IMR-90 (cell line): ENCODE measurements around the gene KLF13. TPM values are rescaled to one million over a fixed set of nuclear protein-coding genes. Genes with fewer than 3 reads are reported as not detected.
A peak's percentile ranks its signal among the peaks of the same experiment; 100 is the strongest.

Experiments used
- ATAC-seq: fragments of 200-7000 bp; cut with Tn5 transposase; 2 replicates; pipeline ENCODE4 v1.9.1; 2020; ENCODE audit warnings: low read depth, mild to moderate bottlenecking, moderate library complexity
- BruUV-seq: library from RNA; stranded (reverse); fragments of 400-500 nt; replicated peaks from 2 replicates; lab custom pipeline; 2021; lab: Mats Ljungman, UMichigan
- CTCF ChIA-PET: fragments of 300-600 bp; formaldehyde crosslinking; extraction: SDS; loops from one replicate; lab custom pipeline; 2021; ENCODE audit warnings: antibody characterized with exemption; lab: Yijun Ruan, JAX
- POLR2A ChIA-PET: fragments of 300-600 bp; sonication (Branson Sonifier 250); formaldehyde crosslinking; loops from one replicate; lab custom pipeline; 2022; ENCODE audit warnings: antibody characterized with exemption; ENCODE audit not compliant: unreplicated experiment; lab: Charles Lee
- DNase-seq: peaks from one replicate; pipeline ENCODE4 v3.0.0; 2013
- H2AFZ ChIP-seq: replicated peaks from 2 replicates; pipeline ENCODE3; 2013; ENCODE audit warnings: low read length, mild to moderate bottlenecking; ENCODE audit not compliant: poor library complexity
- H2AK5ac ChIP-seq: 2 replicates; pipeline ENCODE4 v1.6.1; 2013; ENCODE audit warnings: low read depth, low read length, inconsistent platforms
- H2AK9ac ChIP-seq: replicated peaks from 2 replicates; pipeline ENCODE3; 2013; ENCODE audit warnings: mild to moderate bottlenecking, low read depth, low read length, moderate library complexity; ENCODE audit not compliant: poor library complexity
- H2BK120ac ChIP-seq: 2 replicates; pipeline ENCODE4 v1.6.1; 2013; ENCODE audit warnings: low read depth, low read length, inconsistent platforms
- H2BK15ac ChIP-seq: 3 replicates; pipeline ENCODE4 v1.6.1; 2013; ENCODE audit warnings: low read depth, low read length, inconsistent platforms
- H2BK20ac ChIP-seq: 2 replicates; pipeline ENCODE4 v1.6.1; 2013; ENCODE audit warnings: low read depth, mild to moderate bottlenecking, inconsistent platforms, low read length, moderate library complexity
- H2BK5ac ChIP-seq: 2 replicates; pipeline ENCODE4 v1.6.1; 2013; ENCODE audit warnings: mild to moderate bottlenecking, low read depth, low read length, inconsistent platforms; ENCODE audit not compliant: poor library complexity, severe bottlenecking
- H3K14ac ChIP-seq: replicated peaks from 2 replicates; pipeline ENCODE4 v1.6.1; 2013; ENCODE audit warnings: low read depth, low read length, inconsistent platforms
- H3K18ac ChIP-seq: 2 replicates; pipeline ENCODE4 v1.6.1; 2013; ENCODE audit warnings: low read depth, low read length, control low read depth
- H3K23ac ChIP-seq: 2 replicates; pipeline ENCODE4 v1.6.1; 2013; ENCODE audit warnings: low read depth, low read length, inconsistent platforms
- H3K27ac ChIP-seq: 2 replicates; pipeline ENCODE4 v1.5.1; 2013; ENCODE audit warnings: mild to moderate bottlenecking, control low read depth, low read length; ENCODE audit not compliant: insufficient read depth
- H3K27me3 ChIP-seq: 2 replicates; pipeline ENCODE4 v1.6.1; 2013; ENCODE audit warnings: low read length; ENCODE audit not compliant: control insufficient read depth, insufficient read depth
- H3K36me3 ChIP-seq: 2 replicates; pipeline ENCODE4 v1.6.1; 2013; ENCODE audit warnings: low read length, mixed read lengths; ENCODE audit not compliant: control insufficient read depth, insufficient read depth
- H3K4ac ChIP-seq: 2 replicates; pipeline ENCODE4 v1.6.1; 2013; ENCODE audit warnings: low read depth, low read length, inconsistent platforms
- H3K4me1 ChIP-seq: 2 replicates; pipeline ENCODE4 v1.6.1; 2013; ENCODE audit warnings: low read length, mixed read lengths; ENCODE audit not compliant: control insufficient read depth, insufficient read depth
- H3K4me2 ChIP-seq: 2 replicates; pipeline ENCODE4 v1.6.1; 2013; ENCODE audit warnings: low read depth, mild to moderate bottlenecking, control low read depth, low read length, moderate library complexity
- H3K4me3 ChIP-seq: 2 replicates; pipeline ENCODE4 v1.5.1; 2013; ENCODE audit warnings: low read depth, mild to moderate bottlenecking, control low read depth, low read length, moderate library complexity; ENCODE audit not compliant: insufficient read depth
- H3K56ac ChIP-seq: 2 replicates; pipeline ENCODE4 v1.6.1; 2013; ENCODE audit warnings: low read length, inconsistent platforms; ENCODE audit not compliant: insufficient read depth; ENCODE audit errors: extremely low read depth
- H3K79me1 ChIP-seq, 2 experiments: 2 replicates each; pipeline ENCODE4 v1.6.1; 2013; ENCODE audit warnings: low read length in 2 of 2, inconsistent platforms in 1 of 2, low read depth in 1 of 2
- H3K9ac ChIP-seq: 2 replicates; pipeline ENCODE4 v1.6.1; 2013; ENCODE audit warnings: low read depth, low read length, control low read depth
- H3K9me1 ChIP-seq: 2 replicates; pipeline ENCODE4 v1.6.1; 2013; ENCODE audit warnings: low read length, inconsistent platforms; ENCODE audit not compliant: insufficient read depth
- H3K9me3 ChIP-seq: 2 replicates; pipeline ENCODE4 v1.6.1; 2013; ENCODE audit warnings: low read length; ENCODE audit not compliant: control insufficient read depth, insufficient read depth
- H4K20me1 ChIP-seq: 2 replicates; pipeline ENCODE4 v1.6.1; 2013; ENCODE audit warnings: low read length, inconsistent platforms; ENCODE audit not compliant: insufficient read depth
- H4K5ac ChIP-seq: 2 replicates; pipeline ENCODE4 v1.6.1; 2013; ENCODE audit warnings: mild to moderate bottlenecking, low read depth, low read length, control low read depth
- H4K8ac ChIP-seq, 2 experiments: 2 replicates each; pipeline ENCODE4 v1.6.1; 2013; ENCODE audit warnings: low read depth in 2 of 2, low read length in 2 of 2, control low read depth in 1 of 2, inconsistent platforms in 1 of 2
- H4K91ac ChIP-seq: 2 replicates; pipeline ENCODE4 v1.6.1; 2013; ENCODE audit warnings: low read depth, low read length, inconsistent platforms; ENCODE audit not compliant: insufficient read depth
- CEBPB ChIP-seq: IDR thresholded peaks from 2 replicates; pipeline ENCODE4 v1.6.1; 2012; ENCODE audit warnings: low read depth, low read length, improper control_type of control experiment
- CHD1 ChIP-seq: IDR thresholded peaks from 2 replicates; pipeline ENCODE4 v1.6.1; 2012; ENCODE audit warnings: low read depth, low read length, improper control_type of control experiment
- CTCF ChIP-seq: conservative IDR thresholded peaks from 2 replicates; pipeline ENCODE4 v1.5.1; 2012; ENCODE audit warnings: mild to moderate bottlenecking, low read depth, low read length, improper control_type of control experiment
- ELK1 ChIP-seq: fragments of 150-350 bp; IDR thresholded peaks from 2 replicates; pipeline ENCODE4 v1.6.1; 2016; ENCODE audit warnings: low read depth, mild to moderate bottlenecking, low read length, moderate library complexity, borderline replicate concordance
- FOS ChIP-seq: fragments of 150-350 bp; IDR thresholded peaks from 2 replicates; pipeline ENCODE4 v1.6.1; 2016; ENCODE audit warnings: low read depth, low read length
- MAFK ChIP-seq: IDR thresholded peaks from 2 replicates; pipeline ENCODE4 v1.6.1; 2012; ENCODE audit warnings: low read depth, low read length, improper control_type of control experiment
- NFE2L2 ChIP-seq: fragments of 150-350 bp; IDR thresholded peaks from 2 replicates; pipeline ENCODE4 v1.6.1; 2016; ENCODE audit warnings: low read depth, mild to moderate bottlenecking, low read length
- POLR2A ChIP-seq: IDR thresholded peaks from 2 replicates; pipeline ENCODE4 v1.6.1; 2012; ENCODE audit warnings: mild to moderate bottlenecking, low read depth, low read length
- RCOR1 ChIP-seq: IDR thresholded peaks from 2 replicates; pipeline ENCODE4 v1.6.1; 2012; ENCODE audit warnings: mild to moderate bottlenecking, low read length, improper control_type of control experiment; ENCODE audit not compliant: insufficient replicate concordance
- SMC3 ChIP-seq: fragments of 150-350 bp; IDR thresholded peaks from 2 replicates; pipeline ENCODE4 v1.6.1; 2016; ENCODE audit warnings: low read depth, mild to moderate bottlenecking, antibody characterized with exemption, low read length, moderate library complexity
- WGBS, 2 experiments: methylation state at CpG; one replicate each; pipeline versions ENCODE4 v1.1.5 to v1.1.7; 2013; ENCODE audit warnings: missing lambda C conversion rate in 2 of 2; ENCODE audit not compliant: insufficient read length in 1 of 2; ENCODE audit errors: extremely low coverage in 2 of 2; 5-methylcytosine and 5-hydroxymethylcytosine counted together
- dilution Hi-C: fragments of 300-500 bp; cut with HindIII; formaldehyde crosslinking; loops from one replicate; pipeline ENCODE4 v1.14.3; 2018; ENCODE audit warnings: low sequenced_read_pairs; ENCODE audit not compliant: unreplicated experiment
- in situ Hi-C: fragments of 300-500 bp; cut with MboI; formaldehyde crosslinking; loops from 3 replicates; pipeline ENCODE4 v1.14.3; 2019; ENCODE audit warnings: low sequenced_read_pairs, inconsistent platforms, mixed read lengths
- intact Hi-C: fragments of 100-400 bp; cut with micrococcal nuclease; formaldehyde crosslinking; loops from 2 replicates; pipeline ENCODE4 v1.10.0; 2022
- polyA plus RNA-seq, 3 experiments: library from polyadenylated mRNA; depleted of rRNA; stranded (reverse); fragments of >200 nt; gene quantifications; 2 replicates each; pipeline ENCODE4 v1.2.3, GENCODE V29; 2012; ENCODE audit warnings: low replicate concordance in 1 of 3
- total RNA-seq: library from RNA; depleted of rRNA; stranded (reverse); fragments of >200 nt; gene quantifications from 2 replicates; pipeline ENCODE4 v1.2.3, GENCODE V29; 2012

The KLF13 gene
- total and polyA plus RNA-seq, 2 of the 4 experiments (the other 2 are of a cell fraction), result 9.5 to 10.6 TPM

GRCh38 chr15:31303726-31304648 lies 22.6 kb upstream of the KLF13 start:
- no peak overlapping the region for H2AK5ac ChIP-seq
- H2BK20ac ChIP-seq, result no peak overlapping the region
- TF ChIP-seq RCOR1, result no peak
- TF ChIP-seq NFE2L2, result no peak
- no peak for TF ChIP-seq FOS
- TF ChIP-seq MAFK, result no peak
- TF ChIP-seq CTCF, result no peak
- TF ChIP-seq SMC3, result no peak
- no peak for TF ChIP-seq CEBPB
- TF ChIP-seq CHD1, result no peak
- TF ChIP-seq ELK1, result no peak
- no peak for TF ChIP-seq POLR2A
- H4K20me1 ChIP-seq, result no peaks in the 10 kb centered on the region; the same call in 1 of the 2 replicates
- intact Hi-C loops (no loop called here), in situ Hi-C loops (no loop called here), dilution Hi-C loops (no loop called here)
- no peak for DNase-seq
- POLR2A ChIA-PET, result no interaction called here
- no peaks in the 10 kb centered on the region for H3K9me3 ChIP-seq
- no peak overlapping the region for H3K14ac ChIP-seq
- no peak overlapping the region for H2BK15ac ChIP-seq
- CTCF ChIA-PET, result no interaction called here
- H3K4me3 ChIP-seq, result no peak overlapping the region
- H3K36me3 ChIP-seq, result no peaks in the 10 kb centered on the region
- H3K4ac ChIP-seq, result no peak overlapping the region
- H3K23ac ChIP-seq, result no peak overlapping the region
- no peak overlapping the region for H2BK120ac ChIP-seq
- H3K27me3 ChIP-seq, result peaks cover 36% of the 10 kb centered on the region
- no peaks in the 10 kb centered on the region for H3K79me1 ChIP-seq
- no peak overlapping the region for H4K5ac ChIP-seq
- WGBS, 2 experiments, result no CpG with 5 or more reads among the region's 14 CpGs
- H3K4me2 ChIP-seq, result no peak overlapping the region
- H2AFZ ChIP-seq, result no peak overlapping the region
- no peaks in the 10 kb centered on the region for H3K4me1 ChIP-seq
- H4K8ac ChIP-seq, result no peak overlapping the region
- no peak overlapping the region for H3K56ac ChIP-seq
- no peak overlapping the region for H2BK5ac ChIP-seq
- no peak overlapping the region for H3K27ac ChIP-seq
- no TSS peak for BruUV-seq
- no peaks in the 10 kb centered on the region for H3K9me1 ChIP-seq
- no peak for ATAC-seq
- H3K9ac ChIP-seq, result no peak overlapping the region
- no peak overlapping the region for H3K18ac ChIP-seq
- peak overlapping the region; percentile 71 for H2AK9ac ChIP-seq
- no peak overlapping the region for H4K91ac ChIP-seq
